ENCODE data around the gene OGFOD3.

DNA sequence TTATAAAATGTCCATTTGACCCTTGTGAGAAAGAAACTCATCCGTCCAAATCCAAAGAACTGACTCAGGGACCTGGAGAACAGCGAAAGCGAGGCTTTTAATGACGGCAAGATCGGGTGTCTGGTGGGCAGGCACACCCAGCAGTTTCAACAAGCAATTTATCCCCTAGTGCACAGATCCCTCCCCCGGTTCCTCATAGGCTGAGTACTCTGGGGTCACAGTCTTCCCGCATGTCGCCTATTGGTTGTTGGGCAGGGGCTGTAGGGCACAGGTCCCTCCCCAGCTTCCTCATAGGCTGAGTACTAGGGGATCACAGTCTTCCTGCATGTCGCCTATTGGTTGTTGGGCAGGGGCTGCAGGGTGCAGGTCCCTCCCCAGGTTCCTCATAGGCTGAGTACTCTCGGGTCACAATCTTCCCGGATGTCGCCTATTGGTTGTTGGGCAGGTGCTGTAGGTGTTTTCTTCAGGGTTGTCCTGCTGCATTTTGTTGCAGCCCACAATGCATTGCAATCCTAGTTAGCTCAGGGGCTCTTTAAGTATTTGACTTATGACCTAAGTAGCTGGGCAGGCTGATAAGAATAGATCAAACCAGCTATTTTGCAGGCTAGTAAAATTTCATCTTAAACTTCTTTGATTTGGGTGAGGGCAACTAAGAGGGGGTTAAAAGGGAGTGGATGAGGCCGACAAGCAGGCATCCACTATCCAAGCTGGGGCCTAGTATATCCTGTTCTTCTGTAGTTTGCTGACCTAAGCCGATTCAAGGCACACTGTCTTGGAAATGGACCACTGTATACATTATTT is 50.5 kb downstream of the OGFOD3 start:
- TF ChIP-seq, protein P1, sequence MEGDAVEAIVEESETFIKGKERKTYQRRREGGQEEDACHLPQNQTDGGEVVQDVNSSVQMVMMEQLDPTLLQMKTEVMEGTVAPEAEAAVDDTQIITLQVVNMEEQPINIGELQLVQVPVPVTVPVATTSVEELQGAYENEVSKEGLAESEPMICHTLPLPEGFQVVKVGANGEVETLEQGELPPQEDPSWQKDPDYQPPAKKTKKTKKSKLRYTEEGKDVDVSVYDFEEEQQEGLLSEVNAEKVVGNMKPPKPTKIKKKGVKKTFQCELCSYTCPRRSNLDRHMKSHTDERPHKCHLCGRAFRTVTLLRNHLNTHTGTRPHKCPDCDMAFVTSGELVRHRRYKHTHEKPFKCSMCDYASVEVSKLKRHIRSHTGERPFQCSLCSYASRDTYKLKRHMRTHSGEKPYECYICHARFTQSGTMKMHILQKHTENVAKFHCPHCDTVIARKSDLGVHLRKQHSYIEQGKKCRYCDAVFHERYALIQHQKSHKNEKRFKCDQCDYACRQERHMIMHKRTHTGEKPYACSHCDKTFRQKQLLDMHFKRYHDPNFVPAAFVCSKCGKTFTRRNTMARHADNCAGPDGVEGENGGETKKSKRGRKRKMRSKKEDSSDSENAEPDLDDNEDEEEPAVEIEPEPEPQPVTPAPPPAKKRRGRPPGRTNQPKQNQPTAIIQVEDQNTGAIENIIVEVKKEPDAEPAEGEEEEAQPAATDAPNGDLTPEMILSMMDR (IDR thresholded peaks at IDR 0.05; ENCODE audit: low read depth, low read length), result no peak
- TF ChIP-seq EZH2phosphoT487 (IDR thresholded peaks at IDR 0.05; ENCODE audit: low read depth), result no peak
